Lower leg skin (tissue), 3 donors: ENCODE measurements around the gene SCN4B.

ENCODE experiments used
- POLR2A ChIP-seq, 2 donors: fragments of 450-650 bp; IDR thresholded peaks; one replicate each; pipeline ENCODE4 v1.6.1; 2016 to 2017; ENCODE audit warnings: antibody characterized with exemption in 2 of 2, mild to moderate bottlenecking in 1 of 2, moderate library complexity in 1 of 2
- TF ChIP-seq, protein P1 (sequence below), 3 donors: fragments of 450-650 bp; IDR thresholded peaks; one replicate each; pipeline ENCODE4 v1.5.1; 2016; ENCODE audit warnings: antibody characterized with exemption in 3 of 3, mild to moderate bottlenecking in 3 of 3, moderate library complexity in 2 of 3

- no peak for TF ChIP-seq POLR2A (IDR thresholded peaks at IDR 0.05)
- TF ChIP-seq, protein P1, sequence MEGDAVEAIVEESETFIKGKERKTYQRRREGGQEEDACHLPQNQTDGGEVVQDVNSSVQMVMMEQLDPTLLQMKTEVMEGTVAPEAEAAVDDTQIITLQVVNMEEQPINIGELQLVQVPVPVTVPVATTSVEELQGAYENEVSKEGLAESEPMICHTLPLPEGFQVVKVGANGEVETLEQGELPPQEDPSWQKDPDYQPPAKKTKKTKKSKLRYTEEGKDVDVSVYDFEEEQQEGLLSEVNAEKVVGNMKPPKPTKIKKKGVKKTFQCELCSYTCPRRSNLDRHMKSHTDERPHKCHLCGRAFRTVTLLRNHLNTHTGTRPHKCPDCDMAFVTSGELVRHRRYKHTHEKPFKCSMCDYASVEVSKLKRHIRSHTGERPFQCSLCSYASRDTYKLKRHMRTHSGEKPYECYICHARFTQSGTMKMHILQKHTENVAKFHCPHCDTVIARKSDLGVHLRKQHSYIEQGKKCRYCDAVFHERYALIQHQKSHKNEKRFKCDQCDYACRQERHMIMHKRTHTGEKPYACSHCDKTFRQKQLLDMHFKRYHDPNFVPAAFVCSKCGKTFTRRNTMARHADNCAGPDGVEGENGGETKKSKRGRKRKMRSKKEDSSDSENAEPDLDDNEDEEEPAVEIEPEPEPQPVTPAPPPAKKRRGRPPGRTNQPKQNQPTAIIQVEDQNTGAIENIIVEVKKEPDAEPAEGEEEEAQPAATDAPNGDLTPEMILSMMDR (IDR thresholded peaks at IDR 0.05) = no peak
Observed at GRCh38 chr11:118199135-118199534, 46.5 kb upstream of the SCN4B start.
